ENCODE measurements around the gene MAPK7. TPM values are rescaled to one million over a fixed set of nuclear protein-coding genes. Genes with fewer than 3 reads are reported as not detected.

The MAPK7 gene
- polyA plus RNA-seq, 2 of the 4 experiments (the other 2 are of a cell fraction): 7.2 to 25.8 TPM

GRCh38 chr17:19338031-19338990 is 40.0 kb upstream of the MAPK7 start:
- no peak for TF ChIP-seq REST (IDR thresholded peaks at IDR 0.05)
- no peak for TF ChIP-seq HOXB5 (CRISPR knock-in tag; IDR thresholded peaks at IDR 0.05)
- TF ChIP-seq JUNB (IDR thresholded peaks at IDR 0.05): no peak
- no peak for TF ChIP-seq KDM5A (IDR thresholded peaks at IDR 0.05)
- no peak for TF ChIP-seq SREBF2 (IDR thresholded peaks at IDR 0.05)
- no peak for TF ChIP-seq MAFK (IDR thresholded peaks at IDR 0.05; ENCODE audit: partially characterized antibody)
- no peak for TF ChIP-seq POLR2AphosphoS2 (conservative IDR thresholded peaks at IDR 0.05; ENCODE audit: low read length)
- TF ChIP-seq PBX3 (IDR thresholded peaks at IDR 0.05): no peak
- peak; percentile 69 for TF ChIP-seq SMC3 (IDR thresholded peaks at IDR 0.05)
- no peak for TF ChIP-seq PHF8 (IDR thresholded peaks at IDR 0.05; ENCODE audit: borderline replicate concordance, low read depth)
- TF ChIP-seq POLR2A (IDR thresholded peaks at IDR 0.05; ENCODE audit: low read length): no peak
- TF ChIP-seq RAD21 (conservative IDR thresholded peaks at IDR 0.05 in 1 of 2, IDR thresholded peaks at IDR 0.05 in 1 of 2): peak; percentile 44 to 51; a peak in 4 of 5 replicates
- TF ChIP-seq FOXS1 (CRISPR knock-in tag; IDR thresholded peaks at IDR 0.05): no peak
- no peak for TF ChIP-seq NFE2L2 (conservative IDR thresholded peaks at IDR 0.05; ENCODE audit: low read length)
- no peak for TF ChIP-seq MYC (IDR thresholded peaks at IDR 0.05; ENCODE audit: borderline replicate concordance, low read length)
- no peak for TF ChIP-seq HDAC2 (IDR thresholded peaks at IDR 0.05)
- TF ChIP-seq EHF (CRISPR knock-in tag; IDR thresholded peaks at IDR 0.05): no peak
- TF ChIP-seq RARB (CRISPR knock-in tag; IDR thresholded peaks at IDR 0.05): no peak
- TF ChIP-seq ZC3H11A (IDR thresholded peaks at IDR 0.05): no peak
- no peak; the same call in 1 of the 2 replicates for TF ChIP-seq TFCP2L1 (CRISPR knock-in tag; IDR thresholded peaks at IDR 0.05)
- TF ChIP-seq HOXB13 (CRISPR knock-in tag; IDR thresholded peaks at IDR 0.05; ENCODE audit: low read depth): no peak
- TF ChIP-seq JUN (IDR thresholded peaks at IDR 0.05): no peak
- no peak for TF ChIP-seq RNF2 (IDR thresholded peaks at IDR 0.05; ENCODE audit: borderline replicate concordance, low read depth)
- TF ChIP-seq CTCF (IDR thresholded peaks at IDR 0.05): peak; percentile 58
- TF ChIP-seq, protein P1, sequence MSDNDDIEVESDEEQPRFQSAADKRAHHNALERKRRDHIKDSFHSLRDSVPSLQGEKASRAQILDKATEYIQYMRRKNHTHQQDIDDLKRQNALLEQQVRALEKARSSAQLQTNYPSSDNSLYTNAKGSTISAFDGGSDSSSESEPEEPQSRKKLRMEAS (IDR thresholded peaks at IDR 0.05): 0 out of 2 replicates have a peak, but pooled peaks have one; percentile 15
- no peak for TF ChIP-seq CHD2 (IDR thresholded peaks at IDR 0.05; ENCODE audit: low read length, partially characterized antibody)
- no peak for TF ChIP-seq HOXA7 (CRISPR knock-in tag; IDR thresholded peaks at IDR 0.05)
- TF ChIP-seq FOSL2 (IDR thresholded peaks at IDR 0.05): no peak
- no peak for TF ChIP-seq FOSL2 (CRISPR knock-in tag; IDR thresholded peaks at IDR 0.05)
- TF ChIP-seq USF2 (IDR thresholded peaks at IDR 0.05): no peak
- TF ChIP-seq HEYL (CRISPR knock-in tag; IDR thresholded peaks at IDR 0.05): no peak
- TF ChIP-seq, protein P2, sequence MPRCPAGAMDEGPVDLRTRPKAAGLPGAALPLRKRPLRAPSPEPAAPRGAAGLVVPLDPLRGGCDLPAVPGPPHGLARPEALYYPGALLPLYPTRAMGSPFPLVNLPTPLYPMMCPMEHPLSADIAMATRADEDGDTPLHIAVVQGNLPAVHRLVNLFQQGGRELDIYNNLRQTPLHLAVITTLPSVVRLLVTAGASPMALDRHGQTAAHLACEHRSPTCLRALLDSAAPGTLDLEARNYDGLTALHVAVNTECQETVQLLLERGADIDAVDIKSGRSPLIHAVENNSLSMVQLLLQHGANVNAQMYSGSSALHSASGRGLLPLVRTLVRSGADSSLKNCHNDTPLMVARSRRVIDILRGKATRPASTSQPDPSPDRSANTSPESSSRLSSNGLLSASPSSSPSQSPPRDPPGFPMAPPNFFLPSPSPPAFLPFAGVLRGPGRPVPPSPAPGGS (IDR thresholded peaks at IDR 0.05): no peak
- ChIA-PET POLR2A (interaction anchor here (1.0 kb wide), 1 partner anchor 9 kb away, joined by 3 read pairs; no protein-coding TSS in a partner anchor), CTCF (interaction anchor here (0.7 to 2.6 kb wide), 15 partner anchors 9 to 109 kb away, joined by 3 to 14 read pairs (median 6); partner anchors contain the start of gene B9D1)
- H3K27ac ChIP-seq: no peak overlapping the region; a peak in 1 of 6 replicates
- no peak overlapping the region for H3K4me3 ChIP-seq
- FAIRE-seq: no peak
- peak; percentile 73 to 82 for DNase-seq (ENCODE audit: low read depth in 1 of 2, low spot score in 1 of 2)
- ATAC-seq: peak; percentile 67 to 80
- WGBS (ENCODE audit: missing lambda C conversion rate): 90% methylated on average over 7 of the region's 7 CpGs
- no peaks in the 10 kb centered on the region for H3K9me3 ChIP-seq
- H3K4me1 ChIP-seq: peaks cover 5% of the 10 kb centered on the region; the same call in 2 of the 3 replicates
- H3K4me2 ChIP-seq: no peak overlapping the region
